ENCODE data around the gene AKAP13.

The AKAP13 gene

GRCh38 chr15:85451099-85451700, 70.8 kb downstream of the AKAP13 start:
- DNase-seq = no peak

GRCh38 chr15:85452436-85452835, 72.0 kb downstream of the AKAP13 start:
- DNase-seq = no peak

- DNase-seq = no peak
Measured at GRCh38 chr15:85453144-85453872, 72.9 kb downstream of the AKAP13 start.

GRCh38 chr15:85454403-85454802, 74.0 kb downstream of the AKAP13 start:
- no peak for DNase-seq

GRCh38 chr15:85455891-85456290, 75.5 kb downstream of the AKAP13 start:
- no peak for DNase-seq

- DNase-seq = no peak
Measured at GRCh38 chr15:85456798-85457197, 76.4 kb downstream of the AKAP13 start.

- no peak for DNase-seq
Measured at GRCh38 chr15:85457392-85457968, 77.1 kb downstream of the AKAP13 start.

GRCh38 chr15:85458764-85459163, 78.4 kb downstream of the AKAP13 start:
- DNase-seq = no peak

GRCh38 chr15:85462029-85462428, 81.6 kb downstream of the AKAP13 start:
- DNase-seq = no peak

GRCh38 chr15:85463276-85463892, 83.0 kb downstream of the AKAP13 start:
- no peak for DNase-seq

- DNase-seq = no peak
Measured at GRCh38 chr15:85463976-85464375, 83.6 kb downstream of the AKAP13 start.

- DNase-seq = no peak
Measured at GRCh38 chr15:85464471-85464870, 84.1 kb downstream of the AKAP13 start.

GRCh38 chr15:85470563-85471271, 90.3 kb downstream of the AKAP13 start:
- DNase-seq = no peak

GRCh38 chr15:85472349-85472748, 91.9 kb downstream of the AKAP13 start:
- DNase-seq = no peak

- DNase-seq = no peak
Measured at GRCh38 chr15:85473455-85473854, 93.1 kb downstream of the AKAP13 start.

GRCh38 chr15:85474700-85475316, 94.4 kb downstream of the AKAP13 start:
- DNase-seq = no peak

GRCh38 chr15:85475317-85475701, 94.9 kb downstream of the AKAP13 start:
- DNase-seq = peak; percentile 66

- DNase-seq = no peak
Measured at GRCh38 chr15:85475711-85476110, 95.3 kb downstream of the AKAP13 start.

GRCh38 chr15:85477061-85477460, 96.7 kb downstream of the AKAP13 start:
- no peak for DNase-seq

GRCh38 chr15:85477730-85478129, 97.3 kb downstream of the AKAP13 start:
- DNase-seq = no peak

- no peak for DNase-seq
Measured at GRCh38 chr15:85479071-85479647, 98.8 kb downstream of the AKAP13 start.

GRCh38 chr15:85480923-85481322, 100.5 kb downstream of the AKAP13 start:
- no peak for DNase-seq

Data from GF-D8 (cell line).